GM12874 (cell line): ENCODE results near the gene VAMP3.
A peak's percentile ranks its signal among the peaks of the same experiment; 100 is the strongest.

Experiments used
- TF ChIP-seq, protein P1 (sequence below): IDR thresholded peaks from 2 replicates; pipeline ENCODE4 v1.5.1; 2011; ENCODE audit warnings: low read depth, mild to moderate bottlenecking, control low read depth, low read length, moderate library complexity; ENCODE audit not compliant: insufficient read depth

Gene VAMP3

DNA sequence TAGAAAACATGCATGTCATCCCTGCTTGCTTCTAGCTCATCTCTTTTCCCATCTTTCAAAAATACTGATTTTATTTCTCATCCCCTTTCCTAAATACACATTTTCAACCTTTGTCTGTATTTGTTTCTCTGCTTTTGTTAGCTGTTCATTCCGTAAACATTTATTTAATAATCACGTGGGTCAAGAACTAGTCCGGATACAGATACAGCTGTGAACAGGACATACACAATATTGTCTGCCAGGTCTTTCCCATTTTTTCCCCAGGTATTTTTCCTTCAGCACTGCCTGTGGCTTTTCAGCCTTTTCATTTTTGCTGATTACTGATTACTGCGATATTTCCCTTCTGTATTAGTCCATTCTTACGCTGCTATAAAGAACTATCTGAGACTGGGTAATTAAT, 18.7 kb downstream of the VAMP3 start:
- TF ChIP-seq, protein P1, sequence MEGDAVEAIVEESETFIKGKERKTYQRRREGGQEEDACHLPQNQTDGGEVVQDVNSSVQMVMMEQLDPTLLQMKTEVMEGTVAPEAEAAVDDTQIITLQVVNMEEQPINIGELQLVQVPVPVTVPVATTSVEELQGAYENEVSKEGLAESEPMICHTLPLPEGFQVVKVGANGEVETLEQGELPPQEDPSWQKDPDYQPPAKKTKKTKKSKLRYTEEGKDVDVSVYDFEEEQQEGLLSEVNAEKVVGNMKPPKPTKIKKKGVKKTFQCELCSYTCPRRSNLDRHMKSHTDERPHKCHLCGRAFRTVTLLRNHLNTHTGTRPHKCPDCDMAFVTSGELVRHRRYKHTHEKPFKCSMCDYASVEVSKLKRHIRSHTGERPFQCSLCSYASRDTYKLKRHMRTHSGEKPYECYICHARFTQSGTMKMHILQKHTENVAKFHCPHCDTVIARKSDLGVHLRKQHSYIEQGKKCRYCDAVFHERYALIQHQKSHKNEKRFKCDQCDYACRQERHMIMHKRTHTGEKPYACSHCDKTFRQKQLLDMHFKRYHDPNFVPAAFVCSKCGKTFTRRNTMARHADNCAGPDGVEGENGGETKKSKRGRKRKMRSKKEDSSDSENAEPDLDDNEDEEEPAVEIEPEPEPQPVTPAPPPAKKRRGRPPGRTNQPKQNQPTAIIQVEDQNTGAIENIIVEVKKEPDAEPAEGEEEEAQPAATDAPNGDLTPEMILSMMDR, result no peak

DNA sequence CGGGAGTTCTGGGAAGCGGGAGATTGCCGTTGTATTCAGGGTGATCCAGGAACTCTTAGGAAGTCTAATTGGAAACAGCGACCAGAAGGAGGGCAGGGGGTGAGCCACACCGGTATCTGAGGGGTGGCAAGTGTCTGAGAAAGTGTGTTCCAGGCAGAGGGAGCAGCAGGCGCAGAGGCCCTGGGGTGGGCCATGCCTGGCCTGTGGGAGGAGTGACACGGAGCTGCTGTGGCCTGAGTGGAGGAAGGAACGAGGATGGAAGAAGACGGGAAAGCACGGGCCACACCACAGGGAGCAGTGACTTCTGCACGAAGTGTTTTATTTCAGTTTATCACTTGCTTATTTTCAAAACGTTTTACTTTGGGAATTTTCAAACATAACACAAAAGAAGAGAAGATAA, 24.3 kb downstream of the VAMP3 start:
- TF ChIP-seq, protein P1, result no peak

DNA sequence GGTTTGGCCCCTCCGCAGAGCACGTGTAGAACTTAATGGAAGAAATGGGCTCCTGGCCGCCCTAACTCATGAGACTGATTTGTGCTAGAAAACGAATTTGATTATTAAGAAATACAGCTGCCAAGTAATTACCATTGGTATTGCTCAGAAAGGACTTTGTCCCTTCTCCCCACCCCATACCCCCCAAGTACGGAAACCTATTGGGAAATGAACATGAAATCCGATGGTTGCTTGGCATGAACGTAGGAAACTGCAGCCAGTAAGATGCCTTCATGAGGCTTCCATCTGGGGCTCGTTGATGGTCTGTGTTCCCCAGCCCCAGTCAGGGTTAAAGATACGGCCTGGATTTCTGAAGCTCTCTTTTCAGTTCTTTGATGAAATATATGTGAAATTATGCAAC, 34.4 kb downstream of the VAMP3 start:
- TF ChIP-seq, protein P1, result no peak

DNA sequence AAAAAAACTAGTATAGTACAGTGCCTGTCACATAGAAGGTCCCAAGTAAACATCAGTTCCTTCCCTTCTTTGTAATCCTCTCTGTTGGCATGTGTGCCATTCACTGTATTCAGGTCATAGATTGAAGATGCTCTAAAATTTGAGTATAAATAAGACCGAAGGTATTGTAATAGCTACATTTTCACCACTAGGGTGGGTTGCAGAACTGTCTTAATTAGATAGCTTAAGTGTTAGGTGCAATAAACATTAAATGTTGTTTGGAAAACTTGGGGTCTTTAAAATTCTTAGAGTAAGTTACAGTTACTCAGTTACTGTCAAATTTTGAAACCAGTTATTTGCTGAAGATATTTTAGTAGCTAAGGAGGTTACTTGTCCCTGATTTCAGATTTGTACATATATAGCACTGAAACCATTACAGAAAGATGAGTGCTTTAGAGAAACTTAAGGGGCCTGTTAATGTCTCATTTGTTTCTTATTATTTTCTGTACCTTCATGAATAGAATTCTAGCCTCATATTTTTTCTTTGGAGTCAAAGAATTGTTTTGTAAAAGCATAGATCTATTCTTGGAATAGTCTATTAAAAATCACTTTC, 37.3 kb downstream of the VAMP3 start:
- TF ChIP-seq, protein P1, result peak; percentile 39; the same call in 1 of the 2 replicates

DNA sequence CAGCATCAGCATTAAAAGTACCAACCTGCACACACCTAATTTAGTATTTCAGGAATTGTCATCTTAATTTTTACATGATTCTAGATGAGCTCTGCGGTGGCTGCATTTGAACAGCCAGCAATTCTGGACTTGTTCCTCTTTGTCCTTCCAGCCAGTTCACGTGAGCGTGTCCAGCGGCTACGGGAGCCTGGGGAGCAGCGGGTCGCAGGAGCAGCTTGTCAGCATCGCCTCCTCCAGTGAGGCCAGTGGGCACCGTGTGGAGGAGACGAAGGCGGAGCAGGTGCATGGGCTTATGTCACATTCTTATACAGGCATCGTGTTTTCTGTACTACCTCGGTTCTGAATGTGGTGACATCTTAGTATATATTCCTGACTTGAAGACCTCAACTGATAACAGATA, 38.6 kb downstream of the VAMP3 start:
- TF ChIP-seq, protein P1, result no peak

DNA sequence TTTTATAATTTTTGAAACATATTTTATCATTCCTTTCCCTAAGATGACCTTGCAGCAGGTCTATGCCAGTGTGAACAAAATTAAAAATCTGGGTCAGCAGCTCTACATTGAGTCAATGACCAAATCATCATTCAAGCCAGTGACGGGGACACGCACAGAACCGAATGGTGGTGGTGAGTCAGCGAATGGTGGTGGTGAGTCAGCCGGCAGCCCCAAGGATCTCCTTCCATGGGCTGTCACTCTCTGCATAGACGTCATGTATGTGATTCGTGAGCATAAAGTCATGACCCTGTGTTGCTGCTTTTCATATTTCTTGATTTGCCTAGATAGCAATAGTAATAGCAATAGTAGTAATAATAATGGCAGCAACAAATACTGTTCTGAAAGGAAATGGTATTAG, 39.3 kb downstream of the VAMP3 start:
- TF ChIP-seq, protein P1, result no peak

DNA sequence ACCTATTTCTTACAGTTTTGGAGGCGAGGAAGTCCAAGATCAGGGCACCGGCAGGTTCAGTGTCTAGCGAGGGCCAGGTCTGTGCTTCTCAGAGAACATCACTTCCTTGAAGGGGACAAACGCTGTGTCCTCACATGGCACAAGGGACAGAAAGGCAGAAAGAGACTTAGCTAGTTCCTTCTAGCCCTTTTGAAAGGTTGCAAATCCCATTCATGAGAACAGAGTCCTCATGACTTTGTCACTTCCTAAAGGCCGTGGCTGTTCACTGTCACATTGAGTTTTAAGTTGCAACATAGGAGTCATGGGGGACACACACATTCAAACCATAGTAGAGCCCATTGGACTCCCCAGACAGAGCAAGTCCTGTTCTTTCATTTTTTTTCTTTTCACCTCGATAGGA, 40.4 kb downstream of the VAMP3 start:
- TF ChIP-seq, protein P1, result no peak
